OCI-LY3 (cell line): Measurements from ENCODE around the gene GALNS.

Source experiments
- EZH2phosphoT487 ChIP-seq: fragments of 200-600 bp; shearing (Covaris generic); IDR thresholded peaks from 2 replicates; pipeline ENCODE4 v1.6.1; 2018; ENCODE audit warnings: antibody characterized with exemption, mixed run types, low read depth
- TF ChIP-seq, protein P1 (sequence below): fragments of 200-600, 300-600 bp; sonication (generic); IDR thresholded peaks from 2 replicates; pipeline ENCODE4 v1.5.1; 2014; ENCODE audit warnings: antibody characterized with exemption, low read length, low read depth

DNA sequence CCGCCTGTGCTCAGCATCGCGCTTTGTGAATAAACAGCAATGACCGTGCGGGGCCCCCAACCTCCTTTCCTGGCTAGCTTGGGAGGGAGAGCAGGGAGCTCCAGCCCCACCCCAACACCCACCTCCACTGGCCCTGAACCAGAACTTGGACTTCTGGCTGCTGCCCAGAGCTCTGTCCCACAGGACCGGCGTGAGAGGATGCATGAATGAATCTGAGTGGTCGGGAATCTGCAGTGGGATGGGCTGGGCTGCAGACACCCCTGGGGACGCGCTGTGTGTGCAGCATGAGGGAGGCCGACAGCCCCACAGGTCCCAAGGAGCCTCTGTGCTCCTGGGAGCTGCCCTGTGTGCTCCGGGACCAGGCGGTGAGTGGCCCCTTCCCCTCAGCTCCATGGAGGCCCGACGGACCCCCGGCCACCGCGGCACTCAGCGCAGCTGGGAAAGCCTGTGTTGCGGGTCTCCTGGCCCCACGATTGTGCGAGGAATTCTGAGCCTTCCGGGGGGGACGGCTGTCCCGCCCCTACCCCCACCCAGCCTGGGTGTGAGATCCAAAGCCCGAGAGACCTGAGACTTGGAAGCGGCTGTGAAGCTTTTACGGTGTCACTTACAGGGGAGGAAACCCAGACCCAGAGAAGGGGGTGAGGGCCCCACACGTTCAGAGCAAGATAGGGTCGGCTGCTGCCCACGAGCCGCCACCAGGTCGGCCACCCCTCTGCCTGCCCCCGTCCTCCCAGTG, 77.2 kb downstream of the GALNS start:
- TF ChIP-seq, protein P1, sequence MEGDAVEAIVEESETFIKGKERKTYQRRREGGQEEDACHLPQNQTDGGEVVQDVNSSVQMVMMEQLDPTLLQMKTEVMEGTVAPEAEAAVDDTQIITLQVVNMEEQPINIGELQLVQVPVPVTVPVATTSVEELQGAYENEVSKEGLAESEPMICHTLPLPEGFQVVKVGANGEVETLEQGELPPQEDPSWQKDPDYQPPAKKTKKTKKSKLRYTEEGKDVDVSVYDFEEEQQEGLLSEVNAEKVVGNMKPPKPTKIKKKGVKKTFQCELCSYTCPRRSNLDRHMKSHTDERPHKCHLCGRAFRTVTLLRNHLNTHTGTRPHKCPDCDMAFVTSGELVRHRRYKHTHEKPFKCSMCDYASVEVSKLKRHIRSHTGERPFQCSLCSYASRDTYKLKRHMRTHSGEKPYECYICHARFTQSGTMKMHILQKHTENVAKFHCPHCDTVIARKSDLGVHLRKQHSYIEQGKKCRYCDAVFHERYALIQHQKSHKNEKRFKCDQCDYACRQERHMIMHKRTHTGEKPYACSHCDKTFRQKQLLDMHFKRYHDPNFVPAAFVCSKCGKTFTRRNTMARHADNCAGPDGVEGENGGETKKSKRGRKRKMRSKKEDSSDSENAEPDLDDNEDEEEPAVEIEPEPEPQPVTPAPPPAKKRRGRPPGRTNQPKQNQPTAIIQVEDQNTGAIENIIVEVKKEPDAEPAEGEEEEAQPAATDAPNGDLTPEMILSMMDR, result no peak
- no peak for TF ChIP-seq EZH2phosphoT487
